GM19467 (cell line): ENCODE data around the gene PTPRD.
"Not testable (repeated sequence)": the region's sequence is repeated elsewhere in the genome, so short reads cannot be mapped to it uniquely, and the experiment has no call there.

Experiments
- ATAC-seq: cut with Tn5 transposase; IDR thresholded peaks from one replicate; pipeline ENCODE4 v1.9.1; 2021; ENCODE audit warnings: mild to moderate bottlenecking, moderate library complexity; ENCODE audit not compliant: unreplicated experiment

PTPRD gene

DNA sequence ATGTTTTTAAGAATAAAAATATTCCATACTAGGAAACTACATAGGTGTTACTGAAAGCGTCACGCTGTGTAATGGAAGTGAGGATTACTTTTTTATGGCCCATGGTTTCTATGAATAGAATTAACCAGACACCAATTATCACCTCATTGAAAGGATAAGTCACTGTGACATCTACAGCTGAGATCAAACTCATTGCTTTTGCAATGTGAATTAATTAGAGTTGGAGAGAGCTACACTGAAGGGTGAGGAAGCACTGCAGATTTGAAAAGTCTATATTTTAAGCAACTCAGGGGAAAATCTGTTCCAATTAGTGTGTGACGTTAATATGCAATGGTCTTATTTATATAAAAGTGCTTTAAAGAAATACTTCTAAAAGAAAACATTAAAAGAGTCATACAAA, 1513.2 kb downstream of the PTPRD start:
- ATAC-seq: no peak

DNA sequence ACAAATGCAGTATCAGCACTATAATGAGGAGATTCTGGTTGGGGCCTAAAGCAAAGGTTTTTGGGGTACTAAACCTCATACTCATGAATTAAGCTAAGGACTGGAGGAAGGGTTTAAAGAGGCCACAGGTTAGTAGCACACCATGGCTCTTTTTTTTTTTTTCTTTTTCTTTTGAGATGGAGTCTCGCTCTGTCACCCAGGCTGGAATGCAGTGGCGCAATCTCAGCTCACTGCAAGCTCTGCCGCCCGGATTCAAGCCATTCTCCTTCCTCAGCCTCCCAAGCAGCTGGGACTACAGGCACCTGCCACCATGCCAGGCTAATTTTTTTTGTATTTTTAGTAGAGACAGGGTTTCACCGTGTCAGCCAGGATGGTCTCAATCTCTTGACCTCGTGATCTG, 1515.5 kb downstream of the PTPRD start:
- ATAC-seq: not testable (repeated sequence)

DNA sequence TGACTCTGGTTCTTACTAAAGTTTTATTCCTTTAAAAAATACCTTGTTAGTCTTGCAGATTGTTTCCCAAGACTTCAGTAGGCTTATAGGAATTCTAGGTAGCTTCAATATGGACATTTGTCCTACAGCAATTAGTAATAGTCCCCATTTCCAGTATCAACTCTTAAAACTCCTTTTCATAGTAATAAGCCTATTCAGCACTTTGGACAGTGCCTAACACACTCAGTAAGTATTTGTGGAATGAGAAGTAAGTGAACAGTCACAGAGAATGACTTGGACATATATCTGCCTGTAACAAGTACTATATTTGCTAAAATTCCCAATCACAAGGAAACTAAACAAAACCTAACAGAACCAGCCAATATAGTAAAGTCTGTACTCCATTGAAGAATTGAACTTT, 1521.4 kb downstream of the PTPRD start:
- ATAC-seq: no peak

DNA sequence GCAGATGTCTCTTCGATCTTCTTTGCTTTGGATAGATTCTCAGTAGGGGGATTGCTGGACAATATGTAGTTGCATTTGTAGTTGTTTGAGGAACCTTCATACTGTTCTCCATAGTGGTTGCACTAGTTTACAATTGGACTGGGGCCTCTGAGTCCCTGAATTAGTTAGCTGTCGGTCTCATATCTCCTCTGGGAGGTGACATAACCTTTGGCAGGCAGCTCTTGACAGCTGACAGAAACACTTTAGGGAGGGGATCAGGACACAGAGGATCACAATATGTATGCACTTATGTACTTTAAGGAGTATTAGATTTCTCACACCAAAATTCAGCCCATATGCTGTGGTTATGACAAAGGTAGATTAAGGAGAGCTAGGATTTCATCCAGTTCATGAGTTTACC, 1533.3 kb downstream of the PTPRD start:
- ATAC-seq: no peak

DNA sequence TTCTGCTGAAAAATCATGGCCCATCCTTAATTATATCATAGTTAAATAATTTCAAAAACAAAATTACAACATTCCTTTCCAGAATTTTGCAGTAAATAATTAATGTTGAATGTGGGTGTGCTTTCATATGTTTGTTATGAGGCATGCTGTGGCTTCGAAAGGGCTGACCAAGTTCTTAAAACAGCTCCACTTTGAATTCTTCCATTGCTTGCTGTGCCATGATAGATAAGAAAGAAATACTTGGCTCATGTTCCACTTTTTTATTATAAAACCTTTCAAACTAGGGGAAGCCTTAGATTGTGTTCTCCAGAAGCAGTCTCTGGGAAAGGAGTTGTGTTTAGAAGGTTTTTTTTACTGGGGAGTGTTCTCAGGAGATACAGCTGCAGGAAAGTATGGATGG, 1534.5 kb downstream of the PTPRD start:
- no peak for ATAC-seq

DNA sequence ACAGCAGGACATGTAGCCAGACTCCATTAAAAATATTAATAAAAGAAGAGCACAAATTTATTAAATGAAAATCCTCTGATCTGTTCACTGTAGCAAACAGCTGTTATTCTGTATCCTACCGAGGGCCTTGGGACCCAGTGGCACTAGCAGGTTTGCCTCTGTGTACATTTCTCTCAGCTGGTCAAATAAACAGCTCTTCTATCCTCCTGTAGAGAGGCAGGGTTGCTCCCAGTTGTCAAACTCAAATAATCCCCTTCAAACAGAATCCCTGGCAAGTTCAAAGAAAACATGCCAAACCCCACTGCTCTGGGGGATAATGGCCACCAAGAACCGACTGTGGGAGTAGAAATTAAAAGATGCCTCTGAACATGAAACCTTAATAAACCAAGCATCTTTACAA, 1551.2 kb downstream of the PTPRD start:
- ATAC-seq: no peak

DNA sequence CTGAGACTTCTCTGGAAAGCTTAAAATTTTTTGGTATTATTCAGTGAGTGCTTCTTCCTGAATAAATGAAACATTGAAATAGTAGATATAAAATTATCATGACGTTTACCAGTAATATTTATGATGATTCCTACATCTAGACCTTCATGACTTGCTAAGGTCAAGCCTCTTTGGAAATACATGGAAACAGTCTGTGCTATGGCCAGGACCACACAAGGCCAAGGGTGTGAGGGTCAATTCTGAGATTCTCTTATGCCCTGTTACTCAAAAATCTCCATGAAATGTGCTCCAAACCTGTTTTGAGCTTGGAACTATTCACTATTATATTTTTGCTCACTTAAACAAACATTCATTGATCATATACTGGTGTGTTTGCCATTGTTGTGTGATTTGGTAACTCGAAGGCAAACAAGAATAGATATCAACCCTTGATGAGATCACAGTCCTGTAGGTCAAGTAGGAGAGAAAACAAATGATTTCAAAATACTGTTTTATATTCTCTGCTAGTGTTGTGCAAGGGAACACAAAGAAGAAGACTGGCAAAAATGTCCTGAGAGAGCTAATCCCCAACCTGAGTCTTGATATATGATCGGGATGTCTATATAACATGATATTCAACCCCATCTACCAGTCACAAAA, 1558.3 kb downstream of the PTPRD start:
- ATAC-seq: no peak

DNA sequence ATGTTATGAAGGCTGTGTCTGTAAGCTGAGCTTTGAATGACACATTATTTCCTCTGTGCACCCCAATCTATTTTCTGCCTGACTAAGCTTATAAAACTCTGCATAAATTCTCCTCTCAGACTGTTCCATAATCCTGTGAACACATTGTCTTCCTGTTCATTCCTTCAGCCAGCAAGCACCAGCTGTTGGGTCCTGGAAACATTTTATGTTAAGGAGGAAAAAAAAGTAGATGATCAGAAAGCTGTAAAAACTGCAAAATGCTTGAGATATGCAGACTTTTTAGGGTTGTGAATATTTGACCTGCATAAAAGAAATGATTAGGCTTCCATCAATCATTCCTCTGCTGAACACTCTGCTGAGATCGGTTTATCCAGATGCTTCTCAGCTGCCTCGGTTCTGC, 1567.2 kb downstream of the PTPRD start:
- no peak for ATAC-seq

DNA sequence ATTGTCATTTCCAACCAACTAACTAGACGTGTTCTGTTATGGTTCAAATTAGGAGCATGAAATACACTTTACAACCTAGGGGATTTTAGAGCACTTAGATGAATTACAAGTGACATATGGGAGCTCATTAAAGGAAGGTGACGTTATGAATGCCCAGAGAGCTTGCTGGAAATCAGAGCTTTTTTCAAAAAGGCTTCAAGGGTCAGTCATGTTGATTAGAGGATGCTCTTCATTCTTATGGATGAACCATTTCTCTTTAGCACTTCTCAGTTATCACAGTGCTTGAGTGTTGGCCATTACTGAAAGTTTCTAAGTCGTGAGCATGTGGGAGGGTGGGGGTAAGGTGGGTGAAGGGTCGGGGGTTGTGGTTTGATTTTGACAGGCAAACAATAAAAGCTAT, 1567.7 kb downstream of the PTPRD start:
- no peak for ATAC-seq

DNA sequence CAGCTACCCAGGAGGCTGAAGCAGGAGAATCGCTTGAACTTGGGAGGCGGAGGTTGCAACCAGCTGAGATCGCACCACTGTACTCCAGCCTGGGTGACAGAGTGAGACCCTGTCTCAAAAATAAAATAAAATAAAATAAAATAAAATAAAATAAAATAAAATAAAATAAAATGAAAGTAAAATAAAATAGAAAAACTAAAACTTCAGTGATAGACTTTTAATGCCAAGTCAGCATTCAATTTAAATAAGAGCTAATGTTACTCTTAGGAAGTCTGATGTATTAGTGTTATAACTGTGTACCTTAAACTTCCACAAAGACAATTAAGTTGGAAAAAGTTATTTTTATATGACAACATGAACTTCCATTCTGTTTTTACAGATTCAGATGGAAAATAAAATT, 1569.0 kb downstream of the PTPRD start:
- ATAC-seq: not testable (repeated sequence)

DNA sequence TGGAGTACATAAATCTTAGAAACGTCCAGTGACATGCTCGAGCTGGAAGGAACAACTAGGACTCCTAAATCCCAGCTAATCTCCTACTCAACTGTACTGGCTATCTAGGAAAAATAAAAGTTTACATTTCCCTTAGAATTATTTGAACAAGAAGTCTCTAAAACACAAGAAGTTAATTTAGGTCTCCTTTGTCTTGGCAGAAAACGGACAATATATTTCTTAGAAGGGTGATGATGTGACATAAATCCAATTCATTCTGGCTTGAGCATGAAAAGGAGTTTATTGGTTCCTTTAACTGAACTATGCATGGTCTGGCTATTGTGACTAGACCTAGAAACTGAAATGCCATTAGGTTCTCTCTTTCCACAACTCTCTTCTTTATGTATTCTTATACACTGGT, 1571.0 kb downstream of the PTPRD start:
- ATAC-seq: no peak

DNA sequence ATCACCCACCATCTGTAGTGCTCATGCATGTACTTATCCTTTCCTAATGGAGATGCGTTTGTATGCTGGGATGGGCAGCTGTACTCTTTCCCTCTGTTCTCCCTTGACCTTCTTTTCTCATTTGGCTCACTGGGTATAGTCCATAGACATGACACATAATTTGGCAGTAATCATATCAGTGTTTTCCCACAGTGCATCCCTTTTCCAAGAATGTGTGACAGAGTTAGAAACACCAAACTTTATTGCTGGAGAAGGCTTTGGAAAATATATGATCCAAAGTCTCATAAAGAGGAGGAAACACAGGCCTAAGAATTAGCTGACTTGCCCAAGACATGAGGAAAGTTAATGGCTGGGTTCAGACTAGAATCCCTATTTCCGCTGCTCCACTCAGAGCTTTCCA, 1579.8 kb downstream of the PTPRD start:
- no peak for ATAC-seq

DNA sequence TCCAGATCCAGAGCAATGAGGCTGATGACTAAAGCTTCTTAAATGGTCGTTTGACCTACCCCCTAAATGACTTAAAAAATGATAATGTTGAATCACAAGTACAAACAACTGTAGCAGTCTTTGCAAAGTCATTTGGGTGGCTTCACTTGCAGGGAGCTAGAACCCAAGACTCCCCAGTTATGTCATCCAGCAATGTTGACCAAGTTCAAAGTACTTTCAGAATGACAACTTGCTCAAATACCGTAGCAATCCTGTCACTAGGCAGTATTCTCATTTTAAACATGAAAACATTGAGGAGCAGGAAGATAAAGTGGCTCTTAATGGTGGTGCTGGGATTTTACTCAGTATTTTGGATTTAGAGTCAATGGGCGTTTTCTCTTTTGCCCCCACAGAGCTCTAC, 1596.2 kb downstream of the PTPRD start:
- no peak for ATAC-seq

DNA sequence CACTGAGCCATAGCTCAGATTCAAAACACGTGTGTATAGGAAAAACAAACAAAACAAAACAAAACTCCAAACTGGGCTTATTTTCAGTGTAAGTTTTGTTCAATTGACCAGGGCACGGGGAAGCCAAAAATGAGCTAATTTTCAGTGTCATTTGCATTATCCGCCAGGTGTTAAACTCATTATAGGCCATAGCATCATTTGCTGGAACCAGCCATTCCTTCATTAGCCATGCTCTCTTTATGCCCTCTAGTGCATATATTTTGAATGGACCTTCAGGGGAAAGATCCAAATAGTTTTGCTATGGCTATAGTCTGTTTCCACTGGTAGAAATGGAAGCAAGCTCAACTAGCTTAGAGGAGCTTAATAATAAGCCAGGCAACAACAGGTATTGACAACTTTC, 1608.0 kb downstream of the PTPRD start:
- ATAC-seq: no peak

DNA sequence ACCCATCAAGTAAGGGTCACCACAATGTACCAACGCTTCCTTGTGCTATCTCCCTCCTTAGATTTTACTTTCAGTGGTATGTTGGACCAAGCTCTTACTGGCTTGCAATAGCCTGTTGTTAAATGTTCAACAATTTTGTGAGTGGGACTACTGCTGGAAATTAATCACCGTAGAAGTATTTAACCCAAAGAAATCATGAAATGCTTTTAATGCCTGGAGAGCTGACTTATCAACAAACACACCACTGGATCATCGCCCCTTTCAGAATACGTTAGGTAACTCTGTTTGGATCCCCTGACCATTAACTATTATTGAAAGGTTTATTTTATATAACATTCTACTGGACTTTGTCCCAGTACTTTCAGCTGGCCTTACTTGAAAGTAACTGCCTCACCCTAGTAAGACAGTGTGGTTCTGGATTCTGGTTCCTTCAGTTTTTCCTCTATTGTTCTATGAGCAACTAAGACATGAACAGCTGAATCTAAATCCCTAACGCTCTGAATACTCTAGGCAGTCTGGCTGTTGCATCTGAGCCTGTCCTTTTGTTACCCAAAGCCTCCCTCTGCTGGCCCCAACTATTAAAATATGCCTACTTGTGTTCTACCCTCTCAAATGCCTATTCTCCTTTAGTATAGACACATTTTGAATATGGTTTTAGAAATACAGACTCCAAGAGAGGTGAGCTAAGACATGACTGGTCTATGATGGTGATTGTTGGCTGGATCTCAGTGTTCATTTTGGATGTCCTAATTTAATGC, 1609.8 kb downstream of the PTPRD start:
- ATAC-seq: no peak

DNA sequence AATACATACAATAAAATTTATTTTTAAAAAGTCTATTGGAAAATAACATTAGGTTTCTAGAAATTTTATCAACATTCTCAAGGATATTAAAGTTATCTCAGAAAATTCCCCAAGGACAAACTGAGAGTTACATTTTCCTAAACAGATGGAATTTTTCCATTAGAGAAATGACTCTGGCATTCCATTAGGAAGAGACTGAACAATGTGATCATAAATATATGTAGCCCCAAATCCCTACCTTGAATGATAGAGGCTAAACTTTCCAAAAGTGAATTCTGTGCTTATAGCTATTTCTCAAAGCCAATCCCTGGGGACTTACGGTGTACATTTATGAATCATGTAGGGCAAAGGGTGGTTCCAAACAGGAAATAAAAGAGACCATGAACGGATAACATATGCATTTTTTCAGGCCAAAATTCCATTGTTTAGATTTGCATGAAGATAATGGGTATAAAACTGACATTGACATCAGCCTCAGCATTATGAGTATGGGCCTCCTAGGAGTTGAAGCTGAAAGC, 1632.2 kb downstream of the PTPRD start:
- ATAC-seq: no peak

DNA sequence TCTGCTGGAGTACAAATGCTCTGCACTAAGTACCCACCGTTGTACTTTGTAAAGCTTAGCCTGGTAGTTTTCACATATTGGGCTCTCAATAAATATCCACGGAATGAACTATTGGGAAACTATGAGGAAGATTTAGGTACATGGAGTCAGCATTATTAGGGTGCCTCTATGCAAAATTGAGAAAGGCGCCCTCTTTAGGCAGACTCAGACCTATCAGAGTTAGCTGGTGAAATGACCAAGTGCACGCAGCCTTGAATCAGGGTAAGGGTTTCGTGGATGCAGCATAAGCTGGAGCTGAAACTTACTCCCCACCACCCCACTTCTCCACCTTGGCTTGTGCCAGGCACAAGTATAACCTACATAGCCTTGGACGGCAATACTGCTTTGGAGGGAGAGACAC, 1634.5 kb downstream of the PTPRD start:
- ATAC-seq: no peak

DNA sequence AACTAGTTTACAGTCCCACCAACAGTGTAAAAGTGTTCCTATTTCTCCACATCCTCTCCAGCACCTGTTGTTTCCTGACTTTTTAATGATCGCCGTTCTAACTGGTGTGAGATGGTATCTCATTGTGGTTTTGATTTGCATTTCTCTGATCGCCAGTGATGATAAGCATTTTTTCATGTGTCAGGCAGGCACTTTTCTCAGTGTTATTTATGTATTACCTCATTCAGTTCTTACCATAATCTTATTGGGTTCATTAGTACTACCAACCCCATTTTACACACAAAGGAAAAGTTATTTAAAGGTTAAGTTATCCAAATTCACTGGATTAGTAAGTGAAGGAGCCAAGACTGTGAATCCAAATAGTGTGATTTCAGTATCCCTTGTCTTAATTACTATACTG, 1644.5 kb downstream of the PTPRD start:
- not testable (repeated sequence) for ATAC-seq

DNA sequence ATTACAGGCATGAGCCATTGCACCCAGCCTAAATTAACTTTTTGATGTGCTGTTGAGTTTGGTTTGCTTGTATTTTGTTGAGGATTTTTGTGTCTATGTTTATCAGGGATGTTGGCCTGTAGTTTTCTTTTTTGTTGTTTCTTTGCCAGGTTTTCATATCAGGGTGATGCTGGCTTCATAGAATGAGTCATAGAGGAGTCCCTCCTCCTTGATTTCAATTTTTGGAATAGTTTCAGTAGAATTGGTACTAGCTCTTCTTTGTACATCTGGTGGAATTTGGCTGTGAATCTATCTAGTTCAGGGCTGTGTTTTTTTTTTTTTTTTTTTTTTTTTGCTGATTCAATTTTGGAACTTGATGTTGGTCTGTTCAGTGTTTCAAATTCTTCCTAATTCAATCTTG, 1648.9 kb downstream of the PTPRD start:
- ATAC-seq: no peak

DNA sequence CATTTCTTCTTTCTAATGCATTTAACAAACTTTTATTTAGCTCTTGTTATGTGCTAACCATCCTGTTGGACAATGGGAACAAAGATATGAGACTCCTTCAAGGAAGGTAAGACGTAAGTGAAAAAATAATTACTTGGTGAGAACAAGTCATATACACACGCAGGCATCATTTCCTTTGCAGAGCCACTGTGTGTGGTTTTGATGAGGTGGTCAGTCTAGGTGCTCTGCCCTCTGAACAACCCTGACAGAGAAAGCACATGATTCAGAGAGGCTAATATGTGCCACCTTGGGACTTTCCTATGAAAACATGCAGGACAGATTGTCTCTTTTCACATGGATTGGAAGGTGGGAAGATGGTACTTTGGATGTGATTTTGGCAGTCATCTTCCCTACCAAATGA, 1650.7 kb downstream of the PTPRD start:
- ATAC-seq: no peak

DNA sequence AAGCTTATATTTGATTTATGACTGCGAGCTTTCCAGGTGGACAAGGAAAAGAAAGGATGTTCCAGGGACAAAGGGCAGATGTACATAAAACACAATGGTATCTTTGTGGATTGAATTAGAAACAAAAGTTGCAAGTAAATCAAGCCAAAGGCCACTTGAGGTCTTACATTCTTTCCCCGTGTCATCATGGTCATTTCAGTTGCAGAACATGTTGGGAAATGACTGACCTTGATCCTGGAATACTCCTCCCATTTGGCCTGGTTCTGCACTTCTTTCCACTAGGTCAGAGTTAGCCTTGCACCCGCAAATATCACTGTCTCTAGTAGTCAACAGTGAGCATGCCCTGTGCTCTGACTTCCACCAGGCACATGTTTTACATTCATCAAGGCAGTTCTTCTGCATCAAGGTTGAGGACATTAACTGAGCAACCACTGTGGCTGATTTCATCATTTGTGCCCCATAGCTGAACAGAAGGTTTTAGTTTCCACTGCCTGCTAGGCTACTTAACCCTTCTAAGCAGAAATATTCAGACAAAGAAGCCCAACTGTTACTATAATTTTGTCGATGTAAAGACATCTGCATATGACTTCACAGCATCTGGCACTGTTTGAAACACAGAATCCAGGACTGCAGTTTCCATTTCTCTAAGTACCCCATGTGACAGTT, 1651.5 kb downstream of the PTPRD start:
- ATAC-seq: no peak

DNA sequence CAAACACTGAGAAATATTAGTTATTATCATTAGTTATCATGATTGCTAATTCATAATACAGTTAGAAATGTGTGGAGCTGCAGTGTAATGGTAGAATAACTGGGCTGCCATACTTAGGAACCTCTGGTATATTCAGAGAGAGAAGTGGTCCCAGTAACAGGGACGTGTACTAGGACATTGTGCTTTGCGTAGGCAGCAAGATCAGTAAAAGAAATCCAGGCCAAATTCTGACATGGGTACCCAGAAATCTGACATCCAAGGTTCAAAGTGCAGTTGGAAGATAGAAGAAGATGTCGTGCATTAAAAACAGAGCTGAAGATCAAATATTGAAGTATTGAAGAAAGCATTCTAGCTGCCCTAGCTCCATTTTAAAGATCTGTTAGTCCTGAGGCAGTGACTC, 1652.5 kb downstream of the PTPRD start:
- no peak for ATAC-seq
